Neuronal stem cell (in vitro differentiated cells): ENCODE data around the gene STX1A.

Experiments used
- DNase-seq: peaks from one replicate; pipeline ENCODE4 v3.0.0-alpha.2; 2013; ENCODE audit warnings: low spot score
- H2AFZ ChIP-seq: one replicate; pipeline ENCODE4 v1.6.1; 2013; ENCODE audit warnings: mild to moderate bottlenecking, low read length, inconsistent platforms
- H2AK5ac ChIP-seq: 2 replicates; pipeline ENCODE4 v1.6.1; 2013; ENCODE audit warnings: low read depth, mild to moderate bottlenecking, inconsistent platforms, low read length, moderate library complexity, mixed read lengths
- H2BK120ac ChIP-seq: 2 replicates; pipeline ENCODE4 v1.6.1; 2013; ENCODE audit warnings: low read depth, mild to moderate bottlenecking, inconsistent platforms, low read length, moderate library complexity, mixed read lengths
- H2BK12ac ChIP-seq: one replicate; pipeline ENCODE4 v1.6.1; 2013; ENCODE audit warnings: low read length, inconsistent platforms
- H2BK15ac ChIP-seq: 2 replicates; pipeline ENCODE4 v1.6.1; 2013; ENCODE audit warnings: mild to moderate bottlenecking, low read length, inconsistent platforms, mixed read lengths
- H2BK5ac ChIP-seq: one replicate; pipeline ENCODE4 v1.6.1; 2013; ENCODE audit warnings: inconsistent platforms, mild to moderate bottlenecking, low read length, moderate library complexity
- H3K14ac ChIP-seq: one replicate; pipeline ENCODE4 v1.6.1; 2013; ENCODE audit warnings: low read length, inconsistent platforms
- H3K18ac ChIP-seq: 2 replicates; pipeline ENCODE4 v1.6.1; 2013; ENCODE audit warnings: low read length, inconsistent platforms
- H3K23ac ChIP-seq: 2 replicates; pipeline ENCODE4 v1.6.1; 2013; ENCODE audit warnings: low read depth, mild to moderate bottlenecking, mixed read lengths, low read length, inconsistent platforms; ENCODE audit not compliant: poor library complexity
- H3K27ac ChIP-seq: replicated peaks from 3 replicates; pipeline ENCODE4 v1.5.1; 2013; ENCODE audit warnings: low read length, inconsistent platforms
- H3K27me3 ChIP-seq, 3 experiments: 2 replicates each; pipeline ENCODE4 v1.6.1; 2013; ENCODE audit warnings: low read length in 3 of 3, mild to moderate bottlenecking in 2 of 3, inconsistent platforms in 1 of 3, low read depth in 1 of 3, mixed read lengths in 1 of 3, moderate library complexity in 1 of 3; ENCODE audit not compliant: control insufficient read depth in 3 of 3, insufficient read depth in 3 of 3
- H3K36me3 ChIP-seq, 2 donors: replicated peaks in 1 of 2; 2 replicates each; pipeline ENCODE4 v1.6.1; 2013; ENCODE audit warnings: low read length in 2 of 2; ENCODE audit not compliant: control insufficient read depth in 2 of 2, insufficient read depth in 2 of 2
- H3K4ac ChIP-seq: 2 replicates; pipeline ENCODE4 v1.6.1; 2013; ENCODE audit warnings: inconsistent platforms, mild to moderate bottlenecking, low read length, moderate library complexity
- H3K4me1 ChIP-seq, 2 donors: 1 replicate in 1 of 2; 2 replicates in 1 of 2; pipeline ENCODE4 v1.6.1; 2013; ENCODE audit warnings: low read length in 2 of 2, low read depth in 1 of 2; ENCODE audit not compliant: control insufficient read depth in 2 of 2, insufficient read depth in 1 of 2
- H3K4me2 ChIP-seq: one replicate; pipeline ENCODE4 v1.6.1; 2013; ENCODE audit warnings: mild to moderate bottlenecking, low read length, inconsistent platforms; ENCODE audit not compliant: insufficient read depth, poor library complexity, severe bottlenecking
- H3K4me3 ChIP-seq, 2 donors: 2 replicates each; pipeline ENCODE4 v1.5.1; 2013; ENCODE audit warnings: low read length in 2 of 2, mild to moderate bottlenecking in 2 of 2, inconsistent platforms in 1 of 2, moderate library complexity in 1 of 2
- H3K79me1 ChIP-seq: one replicate; pipeline ENCODE4 v1.6.1; 2013; ENCODE audit warnings: low read depth, mild to moderate bottlenecking, inconsistent platforms, low read length, moderate library complexity
- H3K9ac ChIP-seq: one replicate; pipeline ENCODE4 v1.6.1; 2013; ENCODE audit warnings: mild to moderate bottlenecking, low read depth, low read length, inconsistent platforms; ENCODE audit not compliant: poor library complexity
- H3K9me3 ChIP-seq, 2 donors: replicated peaks in 1 of 2; 2 replicates each; pipeline versions ENCODE3 to v1.6.1; 2013; ENCODE audit warnings: low read length in 2 of 2, mild to moderate bottlenecking in 2 of 2, inconsistent platforms in 1 of 2, low read depth in 1 of 2, mixed read lengths in 1 of 2, moderate library complexity in 1 of 2; ENCODE audit not compliant: control insufficient read depth in 2 of 2, insufficient read depth in 1 of 2
- H4K8ac ChIP-seq: one replicate; pipeline ENCODE4 v1.6.1; 2013; ENCODE audit warnings: low read depth, mild to moderate bottlenecking, inconsistent platforms, low read length, moderate library complexity
- H4K91ac ChIP-seq: one replicate; pipeline ENCODE4 v1.6.1; 2013; ENCODE audit warnings: low read length, low read depth, mild to moderate bottlenecking, inconsistent platforms; ENCODE audit not compliant: poor library complexity
- WGBS, 2 donors: extraction: QIAGEN DNeasy Blood & Tissue Kit; methylation state at CpG; one replicate each; pipeline ENCODE4 v1.1.7; 2013; ENCODE audit warnings: missing lambda C conversion rate in 2 of 2, mixed read lengths in 1 of 2; ENCODE audit not compliant: insufficient read length in 2 of 2, insufficient replicate concordance in 1 of 2; ENCODE audit errors: extremely low coverage in 2 of 2; 5-methylcytosine and 5-hydroxymethylcytosine counted together

The STX1A gene

DNA sequence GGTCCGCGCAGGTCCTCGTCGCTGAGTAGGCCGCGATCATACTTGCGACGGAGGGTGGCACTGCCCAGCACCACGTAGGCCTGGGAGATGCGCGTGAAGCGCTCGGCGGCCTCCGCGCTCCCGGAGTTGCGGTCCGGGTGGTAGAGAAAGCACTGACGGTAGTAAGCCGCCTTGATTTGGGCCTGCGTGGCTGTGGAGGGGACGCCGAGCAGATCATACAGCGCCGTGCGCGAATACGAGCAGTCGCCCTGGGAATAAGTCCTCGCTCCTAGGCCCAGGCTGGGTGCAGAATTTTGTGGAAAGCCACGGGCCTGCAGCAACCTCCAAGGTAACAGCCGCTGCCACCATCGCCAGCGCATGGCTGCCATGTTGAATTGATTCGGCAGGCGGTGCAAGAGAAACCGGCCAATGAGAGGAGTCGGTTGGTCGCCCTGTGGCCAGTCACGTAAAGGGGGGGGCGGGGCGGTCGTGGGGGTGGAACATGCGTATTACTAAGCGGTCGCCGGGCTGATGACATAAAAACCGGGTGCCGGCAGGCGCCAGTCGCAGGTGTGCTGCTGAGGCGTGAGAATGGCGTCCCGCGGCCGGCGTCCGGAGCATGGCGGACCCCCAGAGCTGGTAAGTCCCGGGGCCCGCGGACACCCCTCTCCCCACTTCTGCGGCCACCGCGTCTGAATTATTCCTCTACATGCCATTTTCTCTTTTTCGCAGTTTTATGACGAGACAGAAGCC is 36.2 kb downstream of the STX1A start, which contains the start of the genes BUD23 and DNAJC30:
Gene BUD23, plus strand, starts transcription at position 542 of the 732 bp plus-strand sequence. Its CDS starts 29 bp downstream, at position 571.
Gene DNAJC30, minus strand, starts transcription at position 398 of the 732 bp plus-strand sequence. Its CDS starts 30 bp downstream, at position 368.
- peak within 1 kb of the TSS; percentile 98 for H3K9ac ChIP-seq
- H2BK12ac ChIP-seq, result peak within 1 kb of the TSS; percentile 67
- H4K91ac ChIP-seq, result peak within 1 kb of the TSS; percentile 89
- peak within 1 kb of the TSS; percentile 64 for H3K14ac ChIP-seq
- peak within 1 kb of the TSS; percentile 75 for H2BK120ac ChIP-seq
- H2BK5ac ChIP-seq, result peak within 1 kb of the TSS; percentile 76
- peak within 1 kb of the TSS; percentile 98 for H3K23ac ChIP-seq
- H2AFZ ChIP-seq, result peak within 1 kb of the TSS; percentile 98
- DNase-seq, result peak; percentile 92
- H3K9me3 ChIP-seq, result peaks cover 0 to 2% of the 10 kb centered on the region in 2 donors
- H3K18ac ChIP-seq, result peak within 1 kb of the TSS; percentile 94
- H2BK15ac ChIP-seq, result peak within 1 kb of the TSS; percentile 60
- peak within 1 kb of the TSS; percentile 76 for H4K8ac ChIP-seq
- H2AK5ac ChIP-seq, result peak within 1 kb of the TSS; percentile 96
- WGBS, 2 donors, result no CpG with 5 or more reads among the region's 68 CpGs
- H3K36me3 ChIP-seq, result peaks cover 11 to 50% of the 10 kb centered on the region in 2 donors
- H3K4me2 ChIP-seq, result peak within 1 kb of the TSS; percentile 84
- H3K27me3 ChIP-seq, result no peaks in the 10 kb centered on the region
- H3K79me1 ChIP-seq, result peaks cover 21% of the 10 kb centered on the region
- peak within 1 kb of the TSS; percentile 97 to 100 for H3K4me3 ChIP-seq
- H3K4ac ChIP-seq, result peak within 1 kb of the TSS; percentile 97
- no peak within 1 kb of the TSS for H3K27ac ChIP-seq
- H3K4me1 ChIP-seq, result peaks cover 9 to 12% of the 10 kb centered on the region in 2 donors

DNA sequence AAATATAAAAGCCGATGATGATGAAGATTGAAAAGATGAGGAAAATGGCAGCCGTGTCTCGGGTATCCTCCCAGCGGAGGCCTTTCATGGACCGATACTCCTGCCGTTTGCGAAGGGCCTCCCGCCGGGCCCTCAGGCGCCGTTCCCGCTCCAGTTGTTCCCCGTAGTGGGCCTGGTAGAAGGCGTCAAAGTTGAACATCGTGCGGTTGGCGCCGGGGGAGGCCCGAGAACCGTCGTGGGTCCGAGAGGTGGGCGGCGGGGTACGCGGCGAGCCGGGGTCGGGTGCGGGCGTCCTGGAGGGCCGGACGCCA is 36.8 kb downstream of the STX1A start:
- H2BK12ac ChIP-seq, result no peak overlapping the region
- peaks cover 12 to 52% of the 10 kb centered on the region in 2 donors for H3K36me3 ChIP-seq
- peak overlapping the region; percentile 97 to 100 for H3K4me3 ChIP-seq
- peak overlapping the region; percentile 98 for H3K23ac ChIP-seq
- peak overlapping the region; percentile 76 for H4K8ac ChIP-seq
- peak overlapping the region; percentile 89 for H4K91ac ChIP-seq
- H2BK120ac ChIP-seq, result no peak overlapping the region
- H2AFZ ChIP-seq, result peak overlapping the region; percentile 98
- H3K4ac ChIP-seq, result peak overlapping the region; percentile 97
- H3K9ac ChIP-seq, result peak overlapping the region; percentile 98
- peak overlapping the region; percentile 60 for H2BK15ac ChIP-seq
- no peaks in the 10 kb centered on the region for H3K27me3 ChIP-seq
- H3K18ac ChIP-seq, result peak overlapping the region; percentile 94
- peaks cover 21% of the 10 kb centered on the region for H3K79me1 ChIP-seq
- H3K27ac ChIP-seq, result no peak overlapping the region
- peak overlapping the region; percentile 79 for H3K4me2 ChIP-seq
- H2BK5ac ChIP-seq, result peak overlapping the region; percentile 76
- H2AK5ac ChIP-seq, result peak overlapping the region; percentile 96
- H3K4me1 ChIP-seq, result peaks cover 9 to 12% of the 10 kb centered on the region in 2 donors
- peaks cover 0 to 2% of the 10 kb centered on the region in 2 donors for H3K9me3 ChIP-seq
- DNase-seq, result no peak
- WGBS, 2 donors, result no CpG with 5 or more reads among the region's 33 CpGs
- peak overlapping the region; percentile 64 for H3K14ac ChIP-seq

DNA sequence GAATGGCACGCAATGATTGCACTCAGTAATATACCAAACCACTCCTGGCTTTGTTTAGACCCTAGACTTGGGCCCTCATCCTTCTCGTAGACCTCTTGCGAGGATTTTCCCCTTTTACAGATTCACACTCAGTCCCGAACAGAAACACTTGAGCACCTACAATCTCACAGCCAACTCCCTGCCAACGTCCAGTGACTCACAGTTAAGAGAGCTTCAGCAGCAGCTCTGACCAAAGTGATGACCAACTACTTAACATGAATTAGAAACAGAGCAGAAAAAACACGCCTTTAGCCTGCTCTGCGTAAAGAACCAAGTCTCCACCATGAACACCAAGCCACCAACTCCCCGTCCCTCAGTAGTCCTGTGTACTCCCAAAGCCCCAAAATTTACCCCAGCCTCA is 38.4 kb downstream of the STX1A start:
- Histone ChIP-seq H4K8ac (no peak overlapping the region), H3K4me1 (peaks cover 9 to 12% of the 10 kb centered on the region in 2 donors), H3K4me2 (no peak overlapping the region), H3K23ac (no peak overlapping the region), H3K36me3 (peaks cover 5 to 37% of the 10 kb centered on the region in 2 donors), H3K27ac (no peak overlapping the region), H2AK5ac (no peak overlapping the region), H2BK120ac (no peak overlapping the region), H3K9ac (no peak overlapping the region), H2BK15ac (no peak overlapping the region), H3K18ac (no peak overlapping the region), H2BK5ac (no peak overlapping the region), H4K91ac (no peak overlapping the region), H3K4ac (no peak overlapping the region), H2BK12ac (no peak overlapping the region), H3K9me3 (peaks cover 0 to 2% of the 10 kb centered on the region in 2 donors), H3K79me1 (peaks cover 19% of the 10 kb centered on the region), H3K14ac (no peak overlapping the region), H3K4me3 (peak overlapping the region in 1 of 2 donors; percentile 100), H3K27me3 (no peaks in the 10 kb centered on the region), H2AFZ (no peak overlapping the region)
- DNase-seq, result no peak
- WGBS, 2 donors, result no CpG with 5 or more reads among the region's 8 CpGs

DNA sequence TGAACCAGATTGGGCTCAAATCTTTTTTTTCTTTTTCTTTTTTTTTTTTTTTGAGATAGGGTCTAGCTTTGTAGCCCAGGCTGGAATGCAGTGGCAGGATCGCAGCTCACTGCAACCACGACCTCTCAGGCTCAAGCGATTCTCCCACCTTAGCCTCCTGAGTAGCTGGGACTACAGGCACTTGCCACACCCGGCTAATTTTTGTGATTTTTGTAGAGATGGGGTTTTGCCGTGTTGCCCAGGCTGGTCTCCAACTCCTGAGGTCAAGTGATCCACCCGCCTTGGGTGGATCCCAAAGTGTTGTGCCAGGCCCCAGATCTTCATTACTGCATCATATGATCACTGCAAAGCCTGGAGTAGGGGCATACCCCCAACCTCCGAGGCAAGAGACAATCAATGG is 39.0 kb downstream of the STX1A start:
- Histone ChIP-seq H3K4me3 (no peak overlapping the region), H3K36me3 (peaks cover 5 to 37% of the 10 kb centered on the region in 2 donors)
- WGBS, 2 donors, result no CpG with 5 or more reads among the region's 7 CpGs

More for the DNA sequence above, 39.0 kb downstream of the STX1A start:
- H3K9ac ChIP-seq, result no peak overlapping the region
- DNase-seq, result no peak
- H2AFZ ChIP-seq, result no peak overlapping the region
- no peak overlapping the region for H2AK5ac ChIP-seq
- no peak overlapping the region for H2BK5ac ChIP-seq
- H3K27ac ChIP-seq, result no peak overlapping the region
- H3K4me1 ChIP-seq, result peaks cover 9 to 12% of the 10 kb centered on the region in 2 donors
- H3K79me1 ChIP-seq, result peaks cover 19% of the 10 kb centered on the region
- no peak overlapping the region for H3K23ac ChIP-seq
- H2BK120ac ChIP-seq, result no peak overlapping the region
- H3K27me3 ChIP-seq, result no peaks in the 10 kb centered on the region
- H4K8ac ChIP-seq, result no peak overlapping the region
- no peak overlapping the region for H2BK15ac ChIP-seq
- peaks cover 0 to 2% of the 10 kb centered on the region in 2 donors for H3K9me3 ChIP-seq
- H3K14ac ChIP-seq, result no peak overlapping the region
- H3K4me2 ChIP-seq, result no peak overlapping the region
- no peak overlapping the region for H2BK12ac ChIP-seq
- H3K18ac ChIP-seq, result no peak overlapping the region
- H4K91ac ChIP-seq, result no peak overlapping the region
- no peak overlapping the region for H3K4ac ChIP-seq
